A549 (cell line): Measurements from ENCODE around the gene PRCD. TPM values are rescaled to one million over a fixed set of nuclear protein-coding genes. Genes with fewer than 3 reads are reported as not detected.
A peak's percentile ranks its signal among the peaks of the same experiment; 100 is the strongest.
"Not testable (repeated sequence)": the region's sequence is repeated elsewhere in the genome, so short reads cannot be mapped to it uniquely, and the experiment has no call there.

Experiments used
- ATAC-seq, 2 experiments: fragments of 200-7000 bp in 1 of 2; fragments of >200 bp in 1 of 2; cut with Nextera tagmentation in 1 of 2; cut with Tn5 transposase in 1 of 2; 3 replicates each; pipeline versions ENCODE4 v1.8.0 to v1.9.1; 2018 to 2020; ENCODE audit warnings: mild to moderate bottlenecking in 1 of 2, moderate library complexity in 1 of 2
- CTCF ChIA-PET: fragments of 300-600 bp; sonication (Branson Sonifier 250); formaldehyde crosslinking; extraction: SDS; loops from one replicate; lab custom pipeline; 2021; ENCODE audit warnings: antibody characterized with exemption, inconsistent platforms; lab: Yijun Ruan, JAX
- POLR2A ChIA-PET: fragments of 350-600 bp; formaldehyde crosslinking; extraction: SDS; loops from one replicate; lab custom pipeline; 2021; ENCODE audit warnings: antibody characterized with exemption, inconsistent platforms; lab: Yijun Ruan, JAX
- DNase-seq, 2 experiments: peaks; one replicate each; pipeline versions ENCODE4 v3.0.0 to v3.0.0-alpha.2; 2011 to 2016; ENCODE audit warnings: low read depth in 1 of 2, low spot score in 1 of 2
- FAIRE-seq: peaks from 2 replicates; lab custom pipeline; 2011; peaks lifted over from hg19 to GRCh38; lab: Jason Lieb, UNC
- H3K27ac ChIP-seq, 2 experiments: fragments of >200 bp; sonication (Bioruptor Twin); formaldehyde crosslinking; 3 replicates each; pipeline ENCODE4 v1.5.1; 2016 to 2017
- H3K4me1 ChIP-seq: fragments of >200 bp; sonication (Bioruptor Twin); formaldehyde crosslinking; 3 replicates; pipeline ENCODE4 v1.6.1; 2016
- H3K4me2 ChIP-seq: fragments of >200 bp; sonication (Bioruptor Twin); formaldehyde crosslinking; 3 replicates; pipeline ENCODE4 v1.6.1; 2016
- H3K4me3 ChIP-seq: fragments of >200 bp; sonication (Bioruptor Twin); formaldehyde crosslinking; 3 replicates; pipeline ENCODE4 v1.5.1; 2016
- H3K9me3 ChIP-seq: fragments of >200 bp; sonication (Bioruptor Twin); formaldehyde crosslinking; 3 replicates; pipeline ENCODE4 v1.6.1; 2016
- ESRRA ChIP-seq: fragments of 150-350 bp; IDR thresholded peaks from 2 replicates; pipeline ENCODE4 v1.6.1; 2014; ENCODE audit warnings: mild to moderate bottlenecking, low read length, borderline replicate concordance
- FOSB ChIP-seq: fragments of 250-450 bp; sonication (Bioruptor Pico); IDR thresholded peaks from 2 replicates; pipeline ENCODE4 v1.5.0; 2020; ENCODE audit warnings: mild to moderate bottlenecking, moderate library complexity
- GATA3 ChIP-seq: IDR thresholded peaks from 2 replicates; pipeline ENCODE4 v1.6.1; 2012; ENCODE audit warnings: borderline replicate concordance
- HEYL ChIP-seq: fragments of 250-450 bp; sonication (Bioruptor Pico); IDR thresholded peaks from 2 replicates; pipeline ENCODE4 v1.8.0; 2021; ENCODE audit warnings: mild to moderate bottlenecking, moderate library complexity
- JUNB ChIP-seq: fragments of >200 bp; sonication (Bioruptor Twin); formaldehyde crosslinking; IDR thresholded peaks from 2 replicates; pipeline ENCODE4 v1.6.1; 2016
- KDM5A ChIP-seq: fragments of 200-600 bp; sonication (generic); IDR thresholded peaks from 2 replicates; pipeline ENCODE4 v1.6.1; 2016; ENCODE audit warnings: antibody characterized with exemption, mild to moderate bottlenecking
- POLR2AphosphoS2 ChIP-seq: conservative IDR thresholded peaks from 2 replicates; pipeline ENCODE4 v1.6.1; 2012; ENCODE audit warnings: low read length, improper control_type of control experiment, inconsistent platforms
- RAD21 ChIP-seq, 2 experiments: fragments of >200 bp in 1 of 2; sonication (Bioruptor Twin) in 1 of 2; formaldehyde crosslinking in 1 of 2; IDR thresholded peaks in 1 of 2; conservative IDR thresholded peaks in 1 of 2; 2 replicates in 1 of 2; 3 replicates in 1 of 2; pipeline ENCODE4 v1.6.1; 2012 to 2018; ENCODE audit warnings: inconsistent platforms in 1 of 2
- RNF2 ChIP-seq: fragments of 200-600 bp; sonication (generic); IDR thresholded peaks from 2 replicates; pipeline ENCODE4 v1.6.1; 2016; ENCODE audit warnings: low read depth, mild to moderate bottlenecking, antibody characterized with exemption, moderate library complexity, borderline replicate concordance
- SMC3 ChIP-seq: fragments of >200 bp; sonication (Bioruptor Twin); formaldehyde crosslinking; IDR thresholded peaks from 3 replicates; pipeline ENCODE4 v1.6.1; 2018; ENCODE audit warnings: inconsistent platforms
- TP53 ChIP-seq: fragments of 250-450 bp; sonication (Bioruptor Pico); IDR thresholded peaks from 2 replicates; pipeline ENCODE4 v1.5.0; 2021; ENCODE audit warnings: mild to moderate bottlenecking, moderate library complexity
- ZC3H11A ChIP-seq: fragments of 450-650 bp; IDR thresholded peaks from 2 replicates; pipeline ENCODE4 v1.6.1; 2014; ENCODE audit warnings: antibody characterized with exemption, mild to moderate bottlenecking
- ZNF302 ChIP-seq: fragments of 250-450 bp; sonication (Bioruptor Pico); IDR thresholded peaks from 2 replicates; pipeline ENCODE4 v1.9.0; 2021; ENCODE audit warnings: inconsistent platforms, mild to moderate bottlenecking, moderate library complexity
- WGBS: methylation state at CpG from one replicate; pipeline ENCODE4 v1.1.6; 2017; ENCODE audit errors: missing lambda C conversion rate; 5-methylcytosine and 5-hydroxymethylcytosine counted together
- polyA plus RNA-seq, 4 experiments: library from polyadenylated mRNA; depleted of rRNA in 3 of 4; stranded (reverse); fragments of >200 nt; fragmentation: RNase III in 1 of 4; extraction: RNeasy Plus Mini Kit Qiagen cat#74134 plus additional on column Dnase treatment in 1 of 4; gene quantifications; 2 replicates in 3 of 4; 3 replicates in 1 of 4; pipeline ENCODE4 v1.2.3, GENCODE V29; 2011 to 2017
- TF ChIP-seq, protein P1 (sequence below): IDR thresholded peaks from 2 replicates; pipeline ENCODE4 v1.6.1; 2012
- TF ChIP-seq, protein P2 (sequence below): fragments of 250-450 bp; sonication (Bioruptor Pico); IDR thresholded peaks from 2 replicates; pipeline ENCODE4 v1.5.0; 2021; ENCODE audit warnings: mild to moderate bottlenecking, moderate library complexity, borderline replicate concordance
- TF ChIP-seq, protein P3 (sequence below): fragments of >200 bp; sonication (Bioruptor Twin); formaldehyde crosslinking; IDR thresholded peaks from 3 replicates; pipeline ENCODE4 v1.5.1; 2016
- TF ChIP-seq, protein P4 (sequence below): fragments of >200 bp; sonication (Bioruptor Twin); formaldehyde crosslinking; IDR thresholded peaks from 3 replicates; pipeline ENCODE4 v1.6.1; 2016

PRCD gene
- polyA plus RNA-seq, 2 of the 4 experiments (the other 2 are of a cell fraction), result not detected

DNA sequence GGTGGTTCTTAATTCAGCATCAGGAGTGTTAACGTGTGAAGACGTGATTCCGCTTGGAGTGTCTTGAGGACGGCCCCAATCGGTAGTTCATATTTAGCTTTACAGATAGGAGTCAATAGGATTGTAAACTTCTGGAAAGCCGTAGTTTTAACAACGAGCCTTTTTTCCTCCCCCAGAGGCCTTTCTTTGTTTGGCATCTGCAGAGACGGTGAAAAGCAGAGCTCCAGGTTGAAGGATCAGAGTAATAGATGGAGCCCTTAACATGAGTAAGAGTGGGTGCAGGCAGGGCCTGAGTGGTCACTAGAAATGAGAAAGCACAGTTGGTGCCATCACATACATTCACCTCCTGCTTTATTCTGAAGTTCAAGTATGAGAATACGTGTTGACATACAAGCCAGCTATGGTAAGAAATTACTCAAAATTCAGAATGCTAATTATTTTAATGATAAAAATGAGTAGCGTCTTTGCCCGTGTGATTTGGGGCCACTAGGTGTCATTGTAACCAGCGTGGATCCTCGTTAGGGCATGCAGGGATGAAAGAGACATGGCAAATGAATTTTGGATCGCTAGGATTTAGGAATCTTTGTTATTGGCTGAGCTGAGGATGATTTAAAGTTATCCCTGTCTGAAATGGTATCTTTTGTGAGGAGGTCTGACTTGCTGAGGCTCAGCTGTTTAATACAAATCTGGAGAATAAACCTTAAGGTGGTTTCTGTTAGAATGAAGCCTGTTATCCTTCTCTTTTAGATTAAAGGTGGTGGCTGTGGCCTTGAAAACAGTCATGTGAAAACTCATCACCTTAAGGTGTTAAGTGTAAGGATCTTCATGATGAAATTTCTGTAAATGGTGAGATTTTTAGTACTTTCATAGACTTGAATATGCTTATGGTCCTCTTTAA lies 18.6 kb downstream of the PRCD start:
- H3K4me1 ChIP-seq, result peaks cover 40% of the 10 kb centered on the region

DNA sequence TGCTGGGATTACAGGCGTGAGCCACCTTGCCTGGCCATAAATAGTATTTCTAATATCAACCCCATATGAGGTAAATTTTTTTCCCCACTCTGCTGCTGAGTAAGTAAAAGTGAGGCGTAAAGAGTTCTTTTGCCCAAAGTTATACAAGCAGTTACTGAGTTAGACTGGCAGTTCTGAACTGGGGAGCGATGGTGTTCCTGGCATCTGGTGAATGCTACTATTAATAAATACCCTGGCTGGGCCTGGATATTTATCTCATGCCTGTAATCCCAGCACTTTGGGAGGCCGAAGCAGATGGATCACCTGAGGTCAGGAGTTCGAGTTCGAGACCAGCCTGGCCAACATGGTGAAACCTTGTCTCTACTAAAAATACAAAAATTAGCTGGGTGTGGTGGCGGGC lies 19.6 kb downstream of the PRCD start:
- WGBS, result 89% methylated on average over 7 of the region's 7 CpGs
- CTCF ChIA-PET, result interaction anchor here (0.9 to 15.7 kb wide), 14 partner anchors 8 to 160 kb away, joined by 3 to 185 read pairs (median 8); partner anchors contain the start of genes MXRA7 and ST6GALNAC2
- not testable (repeated sequence) for DNase-seq, FAIRE-seq, H3K9me3 ChIP-seq, ATAC-seq
- H3K4me3 ChIP-seq, result peak overlapping the region; percentile 87
- H3K27ac ChIP-seq, result peak overlapping the region; percentile 90 to 96; a peak in 4 of 6 replicates
- POLR2A ChIA-PET, result interaction anchor here (0.7 kb wide), 2 partner anchors 33 to 64 kb away, joined by 3 read pairs; no protein-coding TSS in a partner anchor
- H3K4me2 ChIP-seq, result peak overlapping the region; percentile 95
- H3K4me1 ChIP-seq, result peaks cover 40% of the 10 kb centered on the region

More for the DNA sequence above, 18.6 kb downstream of the PRCD start:
- peak overlapping the region; percentile 87 for H3K4me3 ChIP-seq
- 2% methylated on average over 14 of the region's 14 CpGs for WGBS
- H3K27ac ChIP-seq, result peak overlapping the region; percentile 90 to 96
- TF ChIP-seq GATA3 (no peak), KDM5A (peak; percentile 90), RNF2 (no peak), ZC3H11A (no peak), HEYL (no peak), JUNB (no peak), SMC3 (peak; percentile 71), POLR2AphosphoS2 (no peak), ESRRA (no peak), ZNF302 (no peak), FOSB (CRISPR knock-in tag) (no peak; the same call in 1 of the 2 replicates), RAD21 (conservative IDR thresholded peaks at IDR 0.05 in 1 of 2, IDR thresholded peaks at IDR 0.05 in 1 of 2) (peak; percentile 62 to 63; a peak in 4 of 5 replicates), TP53 (peak; percentile 62; the same call in 1 of the 2 replicates)
- TF ChIP-seq, protein P1, sequence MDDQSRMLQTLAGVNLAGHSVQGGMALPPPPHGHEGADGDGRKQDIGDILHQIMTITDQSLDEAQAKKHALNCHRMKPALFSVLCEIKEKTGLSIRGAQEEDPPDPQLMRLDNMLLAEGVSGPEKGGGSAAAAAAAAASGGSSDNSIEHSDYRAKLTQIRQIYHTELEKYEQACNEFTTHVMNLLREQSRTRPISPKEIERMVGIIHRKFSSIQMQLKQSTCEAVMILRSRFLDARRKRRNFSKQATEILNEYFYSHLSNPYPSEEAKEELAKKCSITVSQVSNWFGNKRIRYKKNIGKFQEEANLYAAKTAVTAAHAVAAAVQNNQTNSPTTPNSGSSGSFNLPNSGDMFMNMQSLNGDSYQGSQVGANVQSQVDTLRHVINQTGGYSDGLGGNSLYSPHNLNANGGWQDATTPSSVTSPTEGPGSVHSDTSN, result no peak
- TF ChIP-seq, protein P2, sequence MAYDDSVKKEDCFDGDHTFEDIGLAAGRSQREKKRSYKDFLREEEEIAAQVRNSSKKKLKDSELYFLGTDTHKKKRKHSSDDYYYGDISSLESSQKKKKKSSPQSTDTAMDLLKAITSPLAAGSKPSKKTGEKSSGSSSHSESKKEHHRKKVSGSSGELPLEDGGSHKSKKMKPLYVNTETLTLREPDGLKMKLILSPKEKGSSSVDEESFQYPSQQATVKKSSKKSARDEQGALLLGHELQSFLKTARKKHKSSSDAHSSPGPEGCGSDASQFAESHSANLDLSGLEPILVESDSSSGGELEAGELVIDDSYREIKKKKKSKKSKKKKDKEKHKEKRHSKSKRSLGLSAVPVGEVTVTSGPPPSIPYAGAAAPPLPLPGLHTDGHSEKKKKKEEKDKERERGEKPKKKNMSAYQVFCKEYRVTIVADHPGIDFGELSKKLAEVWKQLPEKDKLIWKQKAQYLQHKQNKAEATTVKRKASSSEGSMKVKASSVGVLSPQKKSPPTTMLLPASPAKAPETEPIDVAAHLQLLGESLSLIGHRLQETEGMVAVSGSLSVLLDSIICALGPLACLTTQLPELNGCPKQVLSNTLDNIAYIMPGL, result no peak
- TF ChIP-seq, protein P3, sequence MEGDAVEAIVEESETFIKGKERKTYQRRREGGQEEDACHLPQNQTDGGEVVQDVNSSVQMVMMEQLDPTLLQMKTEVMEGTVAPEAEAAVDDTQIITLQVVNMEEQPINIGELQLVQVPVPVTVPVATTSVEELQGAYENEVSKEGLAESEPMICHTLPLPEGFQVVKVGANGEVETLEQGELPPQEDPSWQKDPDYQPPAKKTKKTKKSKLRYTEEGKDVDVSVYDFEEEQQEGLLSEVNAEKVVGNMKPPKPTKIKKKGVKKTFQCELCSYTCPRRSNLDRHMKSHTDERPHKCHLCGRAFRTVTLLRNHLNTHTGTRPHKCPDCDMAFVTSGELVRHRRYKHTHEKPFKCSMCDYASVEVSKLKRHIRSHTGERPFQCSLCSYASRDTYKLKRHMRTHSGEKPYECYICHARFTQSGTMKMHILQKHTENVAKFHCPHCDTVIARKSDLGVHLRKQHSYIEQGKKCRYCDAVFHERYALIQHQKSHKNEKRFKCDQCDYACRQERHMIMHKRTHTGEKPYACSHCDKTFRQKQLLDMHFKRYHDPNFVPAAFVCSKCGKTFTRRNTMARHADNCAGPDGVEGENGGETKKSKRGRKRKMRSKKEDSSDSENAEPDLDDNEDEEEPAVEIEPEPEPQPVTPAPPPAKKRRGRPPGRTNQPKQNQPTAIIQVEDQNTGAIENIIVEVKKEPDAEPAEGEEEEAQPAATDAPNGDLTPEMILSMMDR, result peak; percentile 86
- TF ChIP-seq, protein P4, sequence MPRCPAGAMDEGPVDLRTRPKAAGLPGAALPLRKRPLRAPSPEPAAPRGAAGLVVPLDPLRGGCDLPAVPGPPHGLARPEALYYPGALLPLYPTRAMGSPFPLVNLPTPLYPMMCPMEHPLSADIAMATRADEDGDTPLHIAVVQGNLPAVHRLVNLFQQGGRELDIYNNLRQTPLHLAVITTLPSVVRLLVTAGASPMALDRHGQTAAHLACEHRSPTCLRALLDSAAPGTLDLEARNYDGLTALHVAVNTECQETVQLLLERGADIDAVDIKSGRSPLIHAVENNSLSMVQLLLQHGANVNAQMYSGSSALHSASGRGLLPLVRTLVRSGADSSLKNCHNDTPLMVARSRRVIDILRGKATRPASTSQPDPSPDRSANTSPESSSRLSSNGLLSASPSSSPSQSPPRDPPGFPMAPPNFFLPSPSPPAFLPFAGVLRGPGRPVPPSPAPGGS, result no peak; the same call in 2 of the 3 replicates
- CTCF ChIA-PET, result interaction anchor here (0.6 to 15.7 kb wide), 39 partner anchors 9 to 691 kb away, joined by 3 to 185 read pairs (median 6); partner anchors contain the start of genes AANAT, MXRA7, PRCD and ST6GALNAC2
- no peaks in the 10 kb centered on the region for H3K9me3 ChIP-seq
- H3K4me2 ChIP-seq, result peak overlapping the region; percentile 95
- FAIRE-seq (no peak), DNase-seq (peak in 1 of 2 experiments; percentile 38), ATAC-seq (peak; percentile 30 to 58; a peak in 3 of 6 replicates)
- POLR2A ChIA-PET, result interaction anchor here (1.4 to 2.5 kb wide), 6 partner anchors 9 to 113 kb away, joined by 7 to 21 read pairs (median 14); partner anchors contain the start of genes CYGB, PRCD and ST6GALNAC2
